Fibroblast of skin of right biceps (primary cell): Measurements from ENCODE around the gene FBL.
"Not testable (repeated sequence)": the region's sequence is repeated elsewhere in the genome, so short reads cannot be mapped to it uniquely, and the experiment has no call there.

ENCODE experiments used
- DNase-seq: peaks from one replicate; pipeline ENCODE4 v3.0.0-alpha.2; 2013

FBL gene

DNA sequence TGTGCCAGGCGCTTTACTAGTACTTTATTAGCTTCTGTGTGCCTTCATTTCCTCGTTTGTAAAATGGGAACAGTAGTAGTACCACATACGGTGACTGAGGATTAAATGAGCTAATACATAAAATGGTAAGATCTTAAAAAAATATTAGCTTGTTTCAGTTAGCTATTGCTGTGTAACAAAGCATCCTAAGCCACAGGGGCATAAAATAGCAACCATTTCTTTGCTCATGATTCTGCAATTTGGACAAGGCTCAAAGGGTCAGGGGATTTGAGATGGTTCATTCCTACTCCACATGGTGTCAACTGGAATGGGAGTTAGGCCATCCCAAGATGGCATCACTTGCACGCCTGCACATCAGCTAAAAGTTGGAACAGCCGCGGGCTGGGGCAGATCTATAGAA lies 25.5 kb downstream of the FBL start:
- no peak for DNase-seq

DNA sequence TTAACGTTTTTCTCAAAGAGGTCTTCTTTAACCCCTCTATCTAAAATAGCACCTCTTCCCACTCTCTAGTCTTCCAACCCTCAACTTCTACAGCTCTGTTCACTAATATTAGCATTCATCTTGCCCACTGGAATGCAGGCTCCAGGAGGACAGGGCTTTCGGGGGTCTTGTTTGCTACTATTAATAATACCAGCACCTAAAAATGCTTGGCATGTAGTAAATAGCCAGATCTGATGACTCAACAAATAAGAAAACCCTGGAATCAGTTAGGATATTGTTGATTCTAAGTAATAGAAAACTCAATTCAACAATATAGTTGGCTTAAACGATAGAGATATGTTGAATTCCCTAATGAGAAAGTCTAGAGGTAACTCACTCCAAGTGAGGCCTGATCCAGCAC lies 26.4 kb downstream of the FBL start:
- DNase-seq, result no peak

DNA sequence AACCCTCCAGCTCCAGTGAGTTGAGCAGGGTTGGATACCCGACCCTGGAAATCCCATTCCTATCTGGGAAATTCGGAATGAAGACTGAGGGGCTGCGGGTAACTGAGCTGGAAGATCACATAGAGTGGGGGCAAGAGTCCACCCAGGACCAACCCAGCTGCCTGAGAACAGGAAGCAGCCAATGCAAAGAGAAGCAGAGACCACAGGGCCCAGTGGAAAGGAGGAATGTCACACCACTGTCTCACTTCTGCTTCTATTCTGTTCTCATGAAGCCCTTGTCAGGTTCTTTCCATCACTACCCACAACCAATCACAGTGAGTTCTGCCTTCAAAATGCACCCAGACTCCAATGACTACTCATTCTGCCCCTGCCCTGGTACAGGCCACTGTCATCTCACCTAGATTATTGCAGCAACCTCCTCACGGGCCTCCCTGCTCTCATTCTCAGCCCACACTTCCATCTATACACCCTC lies 27.5 kb downstream of the FBL start:
- no peak for DNase-seq

DNA sequence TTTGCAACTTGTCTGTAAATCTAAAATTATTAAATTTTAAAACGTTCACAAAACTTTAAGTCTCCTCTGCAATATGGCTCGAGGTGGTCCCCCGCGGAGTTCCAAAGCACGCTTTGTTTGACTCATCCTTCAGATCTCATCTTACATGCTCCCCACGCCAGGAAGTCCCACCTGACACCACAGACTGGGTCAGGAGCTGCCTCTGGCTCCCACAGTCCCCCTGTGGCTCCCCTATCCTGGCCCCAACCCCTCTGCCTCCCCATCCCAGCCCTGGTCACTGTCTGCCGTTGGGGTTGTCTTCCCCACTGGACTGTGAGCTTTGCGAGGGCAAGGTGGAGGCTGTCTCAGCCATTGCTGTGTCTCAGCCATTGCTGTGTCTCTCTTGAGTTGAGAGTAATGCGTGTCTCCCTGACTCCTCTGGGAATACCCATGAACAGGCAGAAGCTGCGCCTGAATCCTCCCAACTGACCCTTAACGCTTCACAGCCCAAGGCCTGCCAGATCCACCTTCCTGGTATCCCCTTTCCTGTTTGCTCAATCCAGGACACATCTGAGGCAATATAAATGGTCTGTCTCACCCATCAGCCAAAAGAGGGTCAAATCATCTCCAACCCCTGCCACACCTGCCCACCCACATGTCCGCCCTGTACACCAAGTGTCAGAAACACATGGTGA lies 28.2 kb downstream of the FBL start:
- DNase-seq, result no peak

DNA sequence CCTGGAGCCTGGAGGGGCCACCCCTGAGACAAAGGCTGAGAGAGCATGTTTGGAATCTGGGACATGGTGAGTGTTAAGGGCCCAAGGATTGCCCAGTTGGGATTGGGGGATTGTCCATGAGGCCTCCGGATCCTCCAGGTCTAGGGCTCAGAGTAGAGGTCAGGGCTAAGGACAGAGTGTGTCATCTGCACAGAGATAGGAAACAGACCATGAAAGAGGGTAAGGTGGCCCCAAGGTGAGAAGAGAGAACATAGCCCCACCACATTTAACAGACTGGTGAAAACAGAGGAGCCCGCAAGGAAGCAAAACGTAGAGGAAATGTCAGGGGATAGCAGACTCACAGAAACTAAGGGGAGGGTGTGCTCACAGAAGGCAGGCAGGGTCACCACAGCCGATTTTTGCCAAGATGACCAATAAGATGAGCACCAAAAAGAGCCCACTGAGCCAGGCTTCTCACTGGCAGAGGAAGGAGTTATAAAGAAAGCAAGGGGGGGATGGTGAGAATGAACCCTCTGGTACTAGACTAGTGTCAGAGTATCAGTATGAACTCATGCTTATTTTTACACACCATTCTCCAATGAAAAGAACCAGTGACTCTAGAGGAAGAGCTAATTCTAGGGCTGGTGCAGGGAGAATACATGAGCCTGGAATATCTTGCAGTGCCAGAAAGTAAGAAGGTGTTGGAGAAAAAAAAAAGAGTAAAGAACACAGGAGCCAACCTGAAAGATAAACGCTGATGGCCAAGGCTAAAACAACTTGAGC lies 29.7 kb downstream of the FBL start:
- DNase-seq, result no peak

DNA sequence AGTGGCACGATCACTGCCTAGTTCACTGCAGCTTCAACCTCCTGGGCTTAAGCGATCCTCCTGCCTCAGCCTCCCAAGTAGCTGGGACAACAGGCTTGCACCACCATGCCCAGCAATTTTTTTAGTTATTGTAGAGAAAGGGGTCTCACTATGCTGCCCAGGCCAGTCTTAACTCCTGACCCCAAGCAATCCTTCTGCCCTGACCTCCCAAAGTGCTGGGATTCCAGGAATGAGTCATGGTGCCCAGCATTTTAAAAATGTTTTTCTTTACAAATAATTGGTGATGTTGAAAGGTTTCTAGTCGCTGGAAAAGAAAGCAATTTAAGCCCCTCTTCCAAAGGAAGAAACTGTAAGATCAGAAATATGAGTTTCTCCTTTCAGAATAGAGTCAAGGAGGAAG lies 31.6 kb downstream of the FBL start:
- DNase-seq, result no peak

DNA sequence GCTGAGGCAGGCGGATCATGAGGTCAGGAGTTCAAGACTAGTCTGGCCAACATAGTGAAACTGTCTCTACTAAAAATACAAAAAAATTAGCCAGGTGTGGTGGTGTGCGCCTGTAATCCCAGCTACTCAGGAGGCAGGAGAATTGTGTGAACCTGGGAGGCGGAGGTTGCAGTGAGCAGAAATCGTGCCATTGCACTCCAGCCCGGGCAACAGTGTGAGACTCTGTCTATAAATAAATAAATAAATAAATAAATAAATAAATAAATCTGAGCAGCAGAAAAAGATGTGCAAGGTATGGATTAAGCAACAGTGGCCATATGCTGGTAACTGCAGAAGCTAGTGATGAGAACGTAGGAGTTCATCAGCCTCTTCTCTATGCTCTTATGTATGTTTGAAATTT lies 32.1 kb downstream of the FBL start:
- DNase-seq, result not testable (repeated sequence)

DNA sequence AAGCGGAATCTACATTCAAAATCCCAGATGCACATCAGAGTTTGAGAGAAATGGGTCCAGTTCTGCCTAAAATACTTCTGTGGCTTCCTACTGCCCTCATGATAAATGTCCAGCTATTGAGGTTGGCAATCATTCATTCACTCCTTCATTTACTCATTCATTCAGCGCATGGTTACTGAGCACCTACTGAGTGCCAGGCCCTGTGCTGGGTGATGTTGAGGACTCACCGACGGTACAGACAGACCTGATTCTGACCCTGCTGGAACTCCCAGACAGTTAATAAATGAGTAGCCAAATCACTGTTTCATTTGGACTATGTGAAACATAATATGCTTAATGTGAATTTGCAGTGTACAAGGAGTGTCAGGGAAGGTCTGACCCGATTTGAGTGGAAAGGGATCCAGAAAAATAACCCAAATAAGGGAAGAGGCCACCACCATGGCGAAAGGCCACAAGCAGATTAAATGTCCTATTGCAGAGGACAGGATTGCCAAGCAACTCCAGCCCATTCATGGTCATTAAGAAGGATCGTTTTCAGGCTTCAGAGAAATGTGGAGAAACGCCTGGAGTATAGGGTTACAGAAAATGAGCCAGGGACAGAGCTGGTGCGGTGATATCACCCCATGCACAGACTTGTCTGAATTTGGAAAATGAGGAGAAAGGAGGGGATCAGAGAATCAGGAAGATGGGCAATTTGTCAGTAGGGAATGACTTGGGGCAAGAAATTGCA lies 32.8 kb downstream of the FBL start:
- DNase-seq, result no peak

DNA sequence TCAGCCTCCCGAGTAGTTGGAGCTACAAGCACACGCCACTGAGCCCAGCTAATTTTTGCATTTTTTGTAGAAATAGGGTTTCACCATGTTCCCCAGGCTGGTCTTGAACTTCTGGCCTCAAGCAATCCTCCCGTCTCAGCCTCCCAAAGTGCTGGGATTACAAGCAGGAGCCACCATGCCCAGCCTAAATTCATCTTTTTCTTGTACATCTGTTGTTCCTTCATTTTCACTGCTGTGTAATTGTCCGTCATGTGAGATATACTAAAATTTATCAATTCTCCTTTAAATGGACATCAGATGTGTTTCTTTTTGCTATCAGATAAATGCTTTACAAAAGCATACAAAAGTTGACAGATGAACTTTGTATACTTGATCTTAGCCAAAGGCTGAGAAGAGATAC lies 35.1 kb downstream of the FBL start:
- no peak for DNase-seq

DNA sequence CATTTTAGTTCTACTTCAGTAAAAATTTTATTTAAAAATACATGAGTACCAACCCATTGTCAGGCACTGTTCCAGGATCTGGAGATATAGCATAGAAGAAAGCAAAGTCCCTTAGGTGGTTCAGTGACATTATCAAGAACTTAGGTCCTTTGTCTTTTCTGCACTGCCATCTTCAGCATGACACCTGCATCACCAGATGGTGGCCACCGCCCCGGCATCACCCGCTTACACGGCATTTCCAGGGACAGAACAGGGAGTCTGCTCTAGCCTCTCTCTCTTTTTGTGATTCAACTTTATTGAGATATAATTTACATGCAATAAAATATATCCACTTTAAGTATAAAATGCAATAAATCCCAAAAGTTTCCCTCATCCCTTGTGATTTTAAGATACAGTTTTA lies 35.8 kb downstream of the FBL start:
- DNase-seq, result no peak

DNA sequence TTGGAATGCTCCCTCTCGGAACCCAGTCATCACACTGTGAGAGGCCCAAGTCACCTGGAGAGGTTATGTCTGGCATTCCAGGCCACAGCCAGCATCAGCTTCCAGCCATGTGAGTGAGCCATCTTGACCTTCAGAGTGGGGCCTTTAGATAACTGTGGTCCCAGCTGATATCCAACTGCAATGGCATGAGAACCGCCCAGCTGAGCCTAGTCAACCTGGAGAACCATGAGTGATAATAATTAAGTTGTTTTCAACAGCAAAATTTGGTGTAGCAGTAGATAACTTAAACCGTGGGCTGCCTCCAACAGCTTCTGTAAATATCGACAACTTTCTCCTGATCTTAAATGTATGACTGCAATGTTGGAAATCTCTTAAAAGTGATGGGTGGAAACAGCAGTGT lies 36.8 kb downstream of the FBL start:
- DNase-seq, result no peak

DNA sequence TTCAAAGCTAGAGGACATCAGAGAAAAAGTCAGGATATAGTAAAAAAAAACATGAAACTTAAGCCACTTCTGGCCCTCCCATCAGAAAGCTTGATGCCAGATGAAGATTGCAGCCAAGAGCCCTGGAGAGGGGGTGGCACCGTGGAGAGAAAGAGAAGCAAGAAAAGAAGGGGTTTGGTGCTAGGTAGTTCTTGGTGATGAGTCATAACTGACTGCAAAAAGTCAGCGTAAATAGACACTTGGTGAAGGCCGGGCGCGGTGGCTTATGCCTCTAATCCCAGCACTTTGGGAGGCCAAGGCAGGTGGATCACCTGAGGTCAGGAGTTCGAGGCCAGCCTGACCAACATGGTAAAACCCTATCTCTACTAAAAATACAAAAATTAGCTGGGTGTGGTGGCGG lies 37.5 kb downstream of the FBL start:
- not testable (repeated sequence) for DNase-seq

DNA sequence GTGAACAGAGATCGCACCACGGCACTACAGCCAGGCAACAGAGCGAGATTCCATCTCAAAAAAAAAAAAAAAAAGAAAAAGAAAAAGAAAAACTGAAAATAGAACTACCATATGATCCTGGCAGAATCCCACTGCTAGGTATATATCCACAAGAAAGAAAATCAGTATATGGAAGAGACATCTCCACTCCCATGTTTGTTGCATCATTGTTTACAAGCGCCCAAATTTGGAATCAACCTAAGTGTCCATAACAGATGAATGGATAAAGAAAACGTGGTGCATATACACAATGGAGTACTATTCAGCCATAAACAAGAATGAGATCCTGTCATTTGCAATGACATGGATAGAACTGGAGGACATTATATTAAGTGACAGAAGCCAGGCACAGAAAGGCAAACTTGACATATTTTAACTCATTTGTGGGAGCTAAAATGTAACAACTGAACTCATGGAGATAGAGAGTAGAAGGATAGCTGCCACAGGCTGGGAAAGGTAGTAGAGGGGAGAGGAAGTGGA lies 38.3 kb downstream of the FBL start:
- no peak for DNase-seq

DNA sequence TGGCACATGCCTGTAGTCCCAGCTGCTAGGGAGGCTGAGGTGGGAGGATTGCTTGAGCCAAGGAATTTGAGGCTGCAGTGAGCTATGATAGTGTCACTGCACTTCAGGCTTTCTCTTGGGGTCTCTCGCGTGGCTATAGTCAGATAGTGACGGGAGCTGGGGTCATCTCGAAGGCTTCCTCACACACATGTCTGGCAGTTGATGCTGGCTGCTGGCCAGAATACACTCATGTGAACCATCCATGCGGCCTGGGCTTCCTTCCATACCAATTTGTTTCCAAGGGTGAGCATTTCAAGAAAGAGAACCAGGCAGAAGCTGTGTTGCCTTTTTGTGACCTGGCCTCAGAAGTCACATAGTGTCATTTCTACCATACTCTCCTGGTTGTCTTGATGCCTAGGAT lies 41.1 kb downstream of the FBL start:
- no peak for DNase-seq

DNA sequence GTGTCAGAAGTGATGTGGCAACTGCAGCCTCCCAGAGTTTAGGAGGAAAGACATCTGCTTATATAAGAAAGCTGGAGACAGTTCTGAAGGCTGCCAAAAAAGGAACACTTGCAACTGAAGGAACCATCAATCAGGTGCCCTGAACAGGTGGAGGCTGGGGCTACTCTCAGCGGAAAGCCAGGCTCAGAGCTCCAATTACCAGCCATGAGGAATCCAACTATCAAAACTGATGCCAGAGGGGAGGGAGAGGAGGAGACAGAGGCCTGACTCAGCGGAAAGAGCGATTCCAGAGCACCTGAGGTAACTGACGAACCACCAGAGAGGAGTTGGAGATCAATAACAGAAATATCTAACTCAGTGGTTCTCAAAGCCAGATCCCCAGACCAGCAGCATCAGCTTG lies 43.2 kb downstream of the FBL start:
- DNase-seq, result no peak

DNA sequence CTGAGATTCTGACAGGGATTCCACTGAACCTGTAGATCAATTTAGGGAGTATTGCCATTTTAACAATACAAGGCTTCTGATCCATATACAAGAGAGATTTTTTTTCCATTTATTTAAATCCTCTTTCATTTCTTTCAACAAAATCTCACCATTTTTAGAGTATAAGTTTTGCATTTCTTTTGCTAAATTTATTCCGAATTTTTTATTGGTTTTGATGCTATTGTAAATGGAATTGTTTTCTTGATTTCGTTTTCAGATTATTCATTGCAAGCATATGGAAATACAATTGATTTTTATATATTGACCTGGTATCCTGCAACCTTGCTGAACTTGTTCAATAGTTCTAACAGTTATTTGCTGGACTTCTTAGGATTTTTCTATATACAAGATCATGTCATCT lies 49.1 kb downstream of the FBL start:
- DNase-seq, result no peak

DNA sequence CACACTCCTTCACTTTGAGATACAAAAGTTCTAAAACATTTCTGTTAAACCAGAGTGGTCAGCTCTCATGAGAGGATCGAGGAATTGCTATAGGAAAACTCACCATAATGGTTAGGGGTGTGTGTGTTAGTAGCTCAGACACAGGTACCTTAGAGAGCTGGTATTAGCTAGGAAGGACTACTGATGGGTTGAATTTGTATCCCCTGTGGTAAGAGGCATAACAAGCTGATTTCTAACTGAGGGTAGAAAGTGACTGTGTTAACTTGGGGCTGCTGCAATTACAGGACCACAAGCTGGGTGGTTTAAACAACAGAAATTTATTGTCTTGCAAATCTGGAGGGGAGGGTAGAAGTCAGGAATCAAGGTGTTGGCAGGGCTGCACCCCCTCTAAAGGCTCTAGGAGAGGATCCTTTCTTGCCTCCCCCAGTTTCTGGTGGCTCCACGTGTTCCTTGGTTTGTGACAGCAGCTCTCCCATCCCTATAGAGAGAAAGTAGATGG lies 50.1 kb downstream of the FBL start:
- DNase-seq, result no peak

DNA sequence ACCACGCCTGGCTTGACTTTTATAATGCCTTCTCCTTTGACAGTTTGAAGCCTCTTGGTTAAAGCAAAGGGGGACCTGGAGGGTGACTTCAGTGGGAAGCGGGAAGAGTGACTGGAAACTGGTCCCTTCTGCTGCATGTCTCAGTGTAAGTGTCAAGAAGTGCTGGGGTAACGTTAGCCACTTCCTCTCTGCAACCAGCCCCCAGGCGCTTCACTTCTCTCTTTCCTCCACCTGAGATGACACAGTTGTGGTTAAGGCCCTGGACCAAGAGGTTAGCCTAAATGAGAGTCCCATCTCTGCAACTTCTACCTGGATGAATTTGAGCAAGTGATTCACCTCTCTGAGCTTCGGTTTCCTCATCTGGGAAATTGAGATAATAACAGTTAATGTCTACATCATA lies 51.2 kb downstream of the FBL start:
- no peak for DNase-seq

DNA sequence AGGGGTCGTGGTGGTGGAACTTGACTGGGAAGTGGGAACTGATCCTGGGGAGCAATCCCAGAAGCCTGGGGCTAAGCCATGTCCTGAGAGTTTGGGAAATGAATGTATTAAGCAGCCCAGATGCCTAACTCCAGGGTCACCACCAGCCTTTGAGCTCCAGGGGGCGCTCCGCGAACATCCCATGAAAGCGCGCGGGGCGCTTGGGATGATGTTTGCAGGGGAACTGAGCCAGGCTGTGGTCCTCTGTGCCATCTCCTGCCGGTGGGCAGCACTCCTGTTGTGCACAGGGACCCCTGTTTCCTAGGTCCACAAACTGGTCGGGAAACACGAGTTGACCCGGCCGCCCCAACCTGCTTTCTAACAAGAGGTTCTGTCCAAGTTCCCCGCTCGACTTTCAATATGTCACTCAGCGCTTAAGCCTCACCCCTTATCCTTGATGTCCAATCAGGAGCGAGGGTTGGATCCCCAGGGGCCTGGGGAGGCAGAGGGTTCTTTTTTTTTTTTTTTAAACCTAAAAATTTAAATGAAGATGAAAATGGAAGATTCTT lies 53.1 kb downstream of the FBL start:
- DNase-seq, result peak; percentile 74

DNA sequence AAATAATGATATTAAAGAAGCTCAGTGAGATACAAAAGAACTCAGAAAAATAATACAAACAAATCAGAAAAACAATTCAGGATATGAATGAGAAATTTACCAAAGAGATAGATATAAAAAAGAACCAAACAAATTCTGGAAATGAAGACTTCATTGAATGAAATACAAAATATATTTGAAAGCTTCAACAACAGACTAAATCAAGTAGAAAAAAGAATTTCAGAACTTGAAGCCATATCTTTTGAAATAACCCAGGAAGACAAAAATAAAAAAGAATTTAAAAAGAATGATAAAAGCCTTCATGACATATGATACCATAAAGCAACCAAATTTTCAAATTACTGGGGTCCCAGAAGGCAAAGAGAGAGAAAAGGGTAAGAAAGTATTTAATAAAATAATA lies 57.9 kb downstream of the FBL start:
- no peak for DNase-seq
